Skeletal muscle satellite cell (primary cell): Measurements from ENCODE around the gene VGF.

ENCODE experiments used
- H3K27me3 ChIP-seq: 2 replicates; pipeline ENCODE4 v1.7.0; 2013; ENCODE audit warnings: low read length; ENCODE audit not compliant: control insufficient read depth, insufficient read depth
- H3K36me3 ChIP-seq: 2 replicates; pipeline ENCODE4 v1.7.0; 2013; ENCODE audit warnings: mild to moderate bottlenecking, control low read depth, low read length; ENCODE audit not compliant: insufficient read depth
- H3K4me1 ChIP-seq: 2 replicates; pipeline ENCODE4 v1.7.0; 2013; ENCODE audit warnings: low read length; ENCODE audit not compliant: control insufficient read depth, insufficient read depth
- H3K4me2 ChIP-seq: 2 replicates; pipeline ENCODE4 v1.7.0; 2013; ENCODE audit warnings: mild to moderate bottlenecking, low read length
- H3K4me3 ChIP-seq: 2 replicates; pipeline ENCODE4 v1.7.0; 2013; ENCODE audit warnings: low read length
- H3K9ac ChIP-seq: 2 replicates; pipeline ENCODE4 v1.7.0; 2013; ENCODE audit warnings: mild to moderate bottlenecking, low read depth, low read length, moderate library complexity
- H3K9me3 ChIP-seq: replicated peaks from 2 replicates; pipeline ENCODE4 v1.7.0; 2013; ENCODE audit warnings: mild to moderate bottlenecking, control low read depth, low read length

The VGF gene

GRCh38 chr7:101163279-101164070 is 1.9 kb downstream of the VGF start:
- H3K4me3 ChIP-seq = peak overlapping the region; percentile 59
- H3K27me3 ChIP-seq = peaks cover 35% of the 10 kb centered on the region

GRCh38 chr7:101162551-101163278 is 2.7 kb downstream of the VGF start:
- Histone ChIP-seq H3K4me1 (peaks cover 60% of the 10 kb centered on the region), H3K4me3 (peak overlapping the region; percentile 56), H3K4me2 (peak overlapping the region; percentile 75), H3K9ac (no peak overlapping the region), H3K9me3 (no peaks in the 10 kb centered on the region), H3K27me3 (peaks cover 29% of the 10 kb centered on the region), H3K36me3 (peaks cover 34% of the 10 kb centered on the region)

More at GRCh38 chr7:101163279-101164070, 1.9 kb downstream of the VGF start:
- Histone ChIP-seq H3K9ac (no peak overlapping the region), H3K9me3 (no peaks in the 10 kb centered on the region), H3K36me3 (peaks cover 26% of the 10 kb centered on the region), H3K4me2 (peak overlapping the region; percentile 89), H3K4me1 (peaks cover 65% of the 10 kb centered on the region)

- no peaks in the 10 kb centered on the region for H3K9me3 ChIP-seq
- H3K4me2 ChIP-seq = no peak overlapping the region
- H3K36me3 ChIP-seq = peaks cover 42% of the 10 kb centered on the region
- H3K4me3 ChIP-seq = no peak overlapping the region
- no peak overlapping the region for H3K9ac ChIP-seq
- H3K27me3 ChIP-seq = peaks cover 20% of the 10 kb centered on the region
- peaks cover 55% of the 10 kb centered on the region for H3K4me1 ChIP-seq
Observed at GRCh38 chr7:101161692-101162471, 3.5 kb downstream of the VGF start.

- Histone ChIP-seq H3K9ac (no peak overlapping the region), H3K27me3 (peaks cover 16% of the 10 kb centered on the region), H3K36me3 (peaks cover 49% of the 10 kb centered on the region), H3K4me2 (no peak overlapping the region), H3K9me3 (no peaks in the 10 kb centered on the region), H3K4me3 (no peak overlapping the region), H3K4me1 (peaks cover 49% of the 10 kb centered on the region)
Observed at GRCh38 chr7:101160910-101161309, 4.5 kb downstream of the VGF start.

- peak overlapping the region; percentile 31 for H3K9ac ChIP-seq
- peaks cover 9% of the 10 kb centered on the region for H3K27me3 ChIP-seq
- H3K4me1 ChIP-seq = peaks cover 46% of the 10 kb centered on the region
- H3K9me3 ChIP-seq = no peaks in the 10 kb centered on the region
- H3K4me2 ChIP-seq = no peak overlapping the region
- peaks cover 49% of the 10 kb centered on the region for H3K36me3 ChIP-seq
- no peak overlapping the region for H3K4me3 ChIP-seq
Observed at GRCh38 chr7:101159696-101160674, 5.4 kb downstream of the VGF start.

- Histone ChIP-seq H3K9ac (no peak overlapping the region), H3K4me3 (no peak overlapping the region), H3K4me1 (peaks cover 24% of the 10 kb centered on the region), H3K9me3 (no peaks in the 10 kb centered on the region), H3K36me3 (peaks cover 49% of the 10 kb centered on the region), H3K27me3 (no peaks in the 10 kb centered on the region), H3K4me2 (no peak overlapping the region)
Observed at GRCh38 chr7:101156866-101157589, 8.3 kb downstream of the VGF start.

GRCh38 chr7:101156277-101156676 is 9.1 kb downstream of the VGF start:
- Histone ChIP-seq H3K4me1 (peaks cover 23% of the 10 kb centered on the region), H3K9ac (no peak overlapping the region), H3K27me3 (no peaks in the 10 kb centered on the region), H3K9me3 (no peaks in the 10 kb centered on the region), H3K4me2 (no peak overlapping the region), H3K36me3 (peaks cover 43% of the 10 kb centered on the region), H3K4me3 (no peak overlapping the region)

- Histone ChIP-seq H3K4me2 (peak overlapping the region; percentile 96), H3K4me1 (peaks cover 23% of the 10 kb centered on the region), H3K9ac (peak overlapping the region; percentile 93), H3K9me3 (no peaks in the 10 kb centered on the region), H3K36me3 (peaks cover 39% of the 10 kb centered on the region), H3K4me3 (peak overlapping the region; percentile 90), H3K27me3 (no peaks in the 10 kb centered on the region)
Observed at GRCh38 chr7:101155303-101155702, 10.1 kb downstream of the VGF start.

GRCh38 chr7:101154693-101155102 is 10.7 kb downstream of the VGF start:
- Histone ChIP-seq H3K4me2 (peak overlapping the region; percentile 96), H3K36me3 (peaks cover 33% of the 10 kb centered on the region), H3K9ac (peak overlapping the region; percentile 93), H3K4me1 (peaks cover 17% of the 10 kb centered on the region), H3K27me3 (no peaks in the 10 kb centered on the region), H3K4me3 (peak overlapping the region; percentile 90), H3K9me3 (no peaks in the 10 kb centered on the region)
